NCI-H774 (cell line): ENCODE data around the gene AGAP1.
"Not testable (repeated sequence)": the region's sequence is repeated elsewhere in the genome, so short reads cannot be mapped to it uniquely, and the experiment has no call there.

Experiments
- DNase-seq: peaks from one replicate; lab custom pipeline; 2025; lab: John Stamatoyannopoulos, UW

The AGAP1 gene

DNA sequence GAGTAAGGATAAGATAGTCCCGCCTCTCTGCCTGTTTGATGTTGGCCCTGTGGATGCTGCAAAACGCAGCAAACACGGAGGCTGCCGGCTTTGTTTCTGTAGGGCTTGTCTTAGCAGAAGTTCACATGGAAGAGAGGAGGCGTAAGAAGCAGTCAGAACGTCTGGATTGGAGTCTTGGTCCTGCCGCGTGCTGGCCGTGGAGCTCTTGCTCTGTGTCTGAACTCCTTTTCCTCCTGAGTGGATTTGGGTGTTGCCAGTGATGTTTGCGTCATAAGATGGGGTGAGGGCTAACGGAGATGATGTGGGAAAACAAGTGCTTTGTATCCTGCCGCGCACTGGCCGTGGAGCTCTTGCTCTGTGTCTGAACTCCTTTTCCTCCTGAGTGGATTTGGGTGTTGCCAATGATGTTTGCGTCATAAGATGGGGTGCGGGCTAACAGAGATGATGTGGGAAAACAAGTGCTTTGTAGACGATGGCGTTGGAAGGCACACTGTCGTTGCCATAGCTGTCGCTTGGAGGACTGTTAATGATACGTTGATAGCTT, 240.9 kb downstream of the AGAP1 start:
- no peak for DNase-seq

DNA sequence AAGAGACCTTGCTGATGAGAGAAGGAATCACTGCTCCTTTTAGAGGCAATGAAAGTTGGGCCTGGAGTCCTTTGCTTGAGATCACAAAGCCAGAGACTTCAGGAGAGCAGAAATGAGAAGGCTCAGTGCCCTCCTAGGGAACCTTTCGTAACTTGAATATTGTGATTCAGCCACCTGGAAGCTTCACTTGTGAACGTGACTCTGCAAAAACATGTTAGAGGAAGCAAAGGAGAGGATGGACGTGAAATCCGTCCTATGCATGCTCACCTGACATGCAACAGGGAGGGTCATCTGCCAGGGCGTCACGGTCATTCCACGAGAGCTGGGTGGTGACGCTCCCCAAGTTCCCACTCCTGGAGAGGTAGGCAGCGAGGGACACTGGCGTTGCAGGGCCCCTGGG, 243.6 kb downstream of the AGAP1 start:
- no peak for DNase-seq

DNA sequence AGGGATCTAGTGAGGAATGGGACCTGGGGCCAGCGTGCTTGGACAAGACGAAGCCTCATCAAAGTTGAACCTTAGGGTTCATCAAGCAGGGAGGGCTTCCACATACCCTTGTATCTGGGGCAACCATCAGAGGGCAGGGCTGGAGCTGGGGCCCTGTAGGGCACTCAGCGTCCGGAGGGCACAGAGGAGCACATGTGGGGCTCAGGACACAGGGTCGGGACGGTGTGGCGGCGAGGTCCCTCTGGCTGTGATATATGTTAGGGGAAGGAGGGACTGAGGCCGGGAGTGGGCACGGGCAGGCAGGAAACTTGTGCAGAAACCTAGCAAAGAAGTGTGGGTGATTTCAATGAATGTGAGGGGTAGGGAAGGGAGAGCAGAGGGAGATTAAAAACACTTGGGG, 244.0 kb downstream of the AGAP1 start:
- DNase-seq: no peak

- no peak for DNase-seq
Measured at GRCh38 chr2:235739704-235740415, 246.0 kb downstream of the AGAP1 start.

DNA sequence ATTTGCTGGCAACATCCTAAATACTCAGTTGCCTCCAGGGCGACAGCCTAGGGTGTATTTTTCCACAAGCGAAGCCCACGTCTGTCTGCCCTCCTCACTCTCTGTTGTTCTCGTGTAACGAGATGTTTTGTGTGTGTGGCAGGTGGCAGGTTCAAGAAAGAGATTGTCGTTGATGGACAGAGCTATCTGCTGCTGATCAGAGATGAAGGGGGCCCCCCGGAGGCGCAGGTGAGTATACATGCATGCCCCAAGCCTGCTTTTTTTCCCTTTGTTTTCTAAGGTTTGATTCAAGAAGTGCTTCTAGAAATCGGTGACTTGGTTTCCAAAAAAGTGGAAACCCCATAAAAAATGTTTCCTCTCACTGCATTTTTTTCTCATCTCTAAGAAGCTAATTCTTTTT, 247.0 kb downstream of the AGAP1 start:
- DNase-seq: no peak

DNA sequence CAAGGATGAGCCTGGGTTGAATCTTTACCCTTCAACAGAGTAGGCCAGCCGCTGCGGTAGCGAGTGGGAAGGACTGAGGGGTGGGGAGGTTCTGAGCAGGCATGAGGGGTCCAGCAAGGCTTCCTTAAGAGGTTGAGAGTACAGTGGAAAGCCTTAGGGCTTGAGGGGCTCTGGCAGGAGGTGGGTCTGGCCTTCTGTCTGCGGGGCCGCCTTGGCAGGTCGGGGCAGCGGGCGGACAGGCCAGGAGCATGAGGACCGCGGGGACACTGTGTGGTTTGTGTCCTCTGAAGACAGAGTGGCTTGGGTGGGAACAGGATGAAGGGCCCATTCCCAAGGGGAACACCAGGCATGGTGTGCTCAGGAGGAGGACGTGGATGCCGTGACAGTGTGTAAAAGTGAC, 250.3 kb downstream of the AGAP1 start:
- no peak for DNase-seq

DNA sequence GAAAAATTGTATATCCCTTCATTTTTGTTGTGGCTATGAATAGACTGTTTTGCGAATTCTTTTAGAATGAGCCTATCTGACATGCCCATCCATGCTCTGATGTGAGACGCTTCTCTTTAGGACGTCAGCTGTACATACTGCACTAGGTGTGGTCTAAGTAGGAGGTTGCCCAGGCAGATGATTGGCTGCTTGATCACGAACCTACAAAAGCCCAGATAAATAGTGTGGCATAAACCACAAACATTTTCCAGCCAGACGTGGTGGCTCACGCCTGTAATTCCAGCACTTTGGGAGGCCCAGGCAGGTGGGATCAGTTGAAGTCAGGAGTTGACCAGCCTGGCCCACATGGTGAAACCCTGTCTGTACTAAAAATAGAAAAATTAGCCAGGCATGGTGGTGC, 251.8 kb downstream of the AGAP1 start:
- DNase-seq: no peak

GRCh38 chr2:235746257-235746934, 252.6 kb downstream of the AGAP1 start:
- DNase-seq: peak; percentile 47

GRCh38 chr2:235747001-235747785, 253.3 kb downstream of the AGAP1 start:
- no peak for DNase-seq

DNA sequence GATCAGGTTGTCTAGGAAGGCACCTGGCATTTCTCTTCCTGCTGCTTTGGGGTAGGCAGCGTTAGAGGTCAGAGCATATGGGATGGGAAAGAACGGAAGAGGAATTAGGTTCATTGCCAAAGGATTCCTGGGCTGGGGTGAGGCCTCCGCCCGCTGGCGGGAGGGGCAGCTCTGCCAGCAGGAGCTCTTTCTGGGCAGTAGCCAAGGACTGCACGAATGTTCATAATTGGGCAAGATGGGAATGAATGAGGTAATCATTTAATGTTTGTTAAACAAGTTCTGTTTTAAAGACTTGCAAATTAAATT, 253.9 kb downstream of the AGAP1 start:
- DNase-seq: no peak

GRCh38 chr2:235749121-235749770, 255.4 kb downstream of the AGAP1 start:
- DNase-seq: no peak

GRCh38 chr2:235749771-235750160, 255.9 kb downstream of the AGAP1 start:
- no peak for DNase-seq

DNA sequence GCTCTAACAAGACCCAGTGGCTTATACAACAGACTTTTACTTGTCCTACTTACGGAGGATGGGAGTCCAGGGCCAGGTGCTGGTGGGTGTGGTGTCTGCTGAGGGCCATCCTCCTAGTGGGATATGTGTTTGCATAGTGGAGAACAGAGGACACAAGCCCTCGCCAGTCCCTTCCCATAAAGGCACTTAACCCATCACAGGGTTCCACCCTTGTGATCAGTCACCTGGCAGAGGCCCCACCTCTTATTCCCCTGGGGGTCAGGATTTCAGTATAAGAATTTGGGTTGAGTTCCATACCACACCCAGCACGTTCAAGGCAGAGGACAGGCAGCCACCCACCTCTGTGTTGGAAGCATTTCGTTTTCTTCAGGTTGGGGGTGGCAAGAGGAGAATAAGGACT, 259.0 kb downstream of the AGAP1 start:
- no peak for DNase-seq

DNA sequence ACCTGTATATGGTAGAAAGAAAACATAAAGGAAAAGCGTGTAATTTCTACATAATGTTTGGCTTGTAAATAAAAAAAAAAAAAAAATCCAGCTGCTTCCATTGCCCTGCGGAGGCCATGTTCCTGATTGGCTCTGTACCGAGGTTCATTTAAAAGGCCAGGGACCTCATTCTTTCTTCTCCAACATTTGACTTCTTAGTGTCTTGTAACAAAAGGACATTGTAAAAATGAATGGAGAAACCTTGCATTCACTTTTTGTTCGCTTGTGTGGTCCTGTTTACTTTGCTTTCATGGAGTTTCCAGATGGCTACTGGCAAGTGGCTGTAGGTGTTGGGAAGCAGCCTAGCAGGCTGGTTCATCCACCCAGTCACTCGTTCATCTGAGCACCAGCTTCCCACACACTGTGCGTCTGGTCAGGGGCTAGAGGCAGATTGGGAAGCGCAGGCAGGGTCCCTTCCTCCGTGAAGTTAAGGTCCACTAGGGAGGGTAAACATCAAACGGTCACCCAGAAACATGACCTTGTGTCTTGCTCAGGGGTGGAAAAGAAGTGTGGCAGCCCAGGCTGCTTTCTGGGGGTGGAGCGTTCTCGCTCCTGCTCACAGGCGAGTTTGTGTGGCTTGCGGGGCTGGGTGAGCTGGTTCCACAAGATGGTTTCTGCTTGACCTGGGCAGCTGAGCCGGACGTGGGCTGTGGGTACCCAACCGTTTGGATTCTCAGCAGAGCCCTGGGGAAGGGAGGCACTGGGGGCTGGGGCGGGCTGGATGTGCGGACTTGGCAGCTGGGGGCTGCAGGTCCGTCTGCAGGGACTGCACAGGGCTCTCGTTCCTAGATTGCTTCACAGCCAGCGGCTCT, 260.7 kb downstream of the AGAP1 start:
- no peak for DNase-seq

- DNase-seq: no peak
Measured at GRCh38 chr2:235756491-235756890, 262.6 kb downstream of the AGAP1 start.

GRCh38 chr2:235757212-235757611, 263.4 kb downstream of the AGAP1 start:
- no peak for DNase-seq

DNA sequence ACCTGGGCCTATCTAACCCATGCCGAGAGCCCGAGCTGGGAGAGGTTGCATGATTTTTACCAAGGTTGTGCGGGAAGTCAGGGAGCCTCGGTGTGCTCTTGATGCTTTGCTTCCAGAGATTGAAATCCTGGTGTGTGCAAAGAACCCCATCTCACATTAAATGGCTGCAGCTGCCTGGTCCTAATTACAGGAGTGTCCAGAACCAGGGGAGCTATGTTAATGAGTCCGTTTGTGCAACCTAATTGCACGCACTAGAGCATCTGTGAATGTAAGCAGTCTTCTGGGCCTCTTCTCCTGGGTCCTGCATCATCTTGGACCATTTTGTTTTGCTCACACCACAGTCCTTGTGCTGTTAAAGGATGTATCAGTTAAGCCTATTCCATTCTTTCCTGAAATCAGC, 263.8 kb downstream of the AGAP1 start:
- no peak for DNase-seq

DNA sequence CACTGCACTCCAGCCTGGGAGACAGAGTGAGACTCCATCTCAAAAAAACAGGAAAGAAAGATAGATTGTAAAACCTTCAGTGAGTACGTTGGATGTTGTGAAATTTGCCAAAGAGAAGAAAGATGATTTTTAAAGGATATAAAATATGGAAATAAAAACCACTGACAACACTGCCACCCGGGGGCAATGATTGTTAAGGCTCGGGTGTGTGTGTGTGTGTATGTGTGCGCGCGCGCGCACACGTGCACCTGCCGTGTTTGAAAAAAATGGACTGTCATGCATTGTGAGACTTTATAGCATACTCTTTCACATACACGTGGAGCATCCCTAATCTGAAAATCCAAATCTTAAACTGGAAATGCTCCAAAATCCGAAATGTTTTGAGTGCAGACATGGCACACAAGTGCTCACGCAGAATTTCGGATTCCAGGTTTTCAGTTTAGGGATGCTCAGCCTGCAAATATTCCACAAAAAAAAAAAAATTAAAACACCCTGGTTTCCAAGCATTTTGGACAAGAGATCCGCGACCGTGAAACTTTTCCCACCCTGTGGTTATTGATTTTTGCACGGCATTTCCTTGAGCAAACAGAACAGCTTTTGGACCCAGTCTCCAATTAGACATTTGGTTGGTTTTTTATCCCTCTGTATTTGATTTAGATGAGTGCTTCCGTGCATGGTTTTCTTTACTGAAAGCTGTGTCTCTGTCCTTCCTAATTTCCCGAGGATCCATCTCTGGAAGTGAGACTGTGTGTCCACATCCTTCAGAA, 269.2 kb downstream of the AGAP1 start:
- DNase-seq: no peak

DNA sequence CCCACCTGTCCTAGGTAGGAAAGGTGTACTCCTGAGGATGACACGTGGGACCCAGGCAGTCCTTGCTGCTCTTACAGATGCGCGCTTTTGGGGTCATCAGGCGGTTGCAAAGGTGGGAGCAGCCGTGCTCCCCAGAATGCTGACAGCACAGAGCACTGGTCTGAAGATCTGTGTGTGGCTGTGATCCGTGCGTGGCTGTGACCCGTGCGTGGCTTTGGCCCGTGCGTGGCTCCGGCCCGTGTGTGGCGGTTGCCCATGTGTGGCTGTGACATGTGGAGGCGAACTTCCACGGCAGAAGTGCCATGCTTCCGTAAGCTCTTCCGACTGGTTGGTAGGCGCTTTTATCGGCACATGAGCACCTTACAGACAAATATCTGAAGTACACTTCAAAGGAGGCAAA, 270.0 kb downstream of the AGAP1 start:
- DNase-seq: no peak

- not testable (repeated sequence) for DNase-seq
Measured at GRCh38 chr2:235764478-235764877, 270.6 kb downstream of the AGAP1 start.
